ENCODE data around the gene MED26.

Gene MED26

DNA sequence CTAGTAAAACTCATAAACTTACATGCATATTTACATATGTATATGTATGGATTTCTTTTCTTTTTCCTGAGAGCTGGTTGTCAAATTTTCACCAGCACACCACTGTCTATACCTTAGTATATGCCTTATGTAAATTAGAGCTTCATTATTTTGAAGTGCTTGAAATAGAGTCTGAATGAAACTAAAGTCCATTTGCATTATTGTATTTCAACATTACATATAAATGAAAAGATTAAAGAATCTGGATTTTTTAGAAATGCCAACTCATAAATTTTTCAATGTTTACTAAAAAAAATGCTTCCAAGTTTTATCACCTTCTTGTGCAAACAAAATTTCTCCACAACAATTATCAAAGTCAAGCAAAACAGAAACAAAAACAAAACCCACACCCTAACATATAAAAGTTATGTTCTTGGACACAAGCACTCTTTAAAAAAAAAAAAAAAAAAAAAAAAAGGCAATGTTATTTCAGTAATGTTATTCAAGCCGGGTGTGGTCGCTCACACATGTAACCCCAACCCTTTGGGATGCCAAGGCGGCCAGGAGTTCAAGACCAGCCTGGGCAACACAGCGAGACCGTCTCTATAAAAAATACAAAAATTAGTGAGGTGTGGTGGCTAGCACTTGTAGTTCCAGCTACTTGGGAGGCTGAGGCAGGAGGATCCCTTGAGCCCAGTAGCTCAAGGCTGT, 18.3 kb downstream of the MED26 start:
- no peak for DNase-seq

DNA sequence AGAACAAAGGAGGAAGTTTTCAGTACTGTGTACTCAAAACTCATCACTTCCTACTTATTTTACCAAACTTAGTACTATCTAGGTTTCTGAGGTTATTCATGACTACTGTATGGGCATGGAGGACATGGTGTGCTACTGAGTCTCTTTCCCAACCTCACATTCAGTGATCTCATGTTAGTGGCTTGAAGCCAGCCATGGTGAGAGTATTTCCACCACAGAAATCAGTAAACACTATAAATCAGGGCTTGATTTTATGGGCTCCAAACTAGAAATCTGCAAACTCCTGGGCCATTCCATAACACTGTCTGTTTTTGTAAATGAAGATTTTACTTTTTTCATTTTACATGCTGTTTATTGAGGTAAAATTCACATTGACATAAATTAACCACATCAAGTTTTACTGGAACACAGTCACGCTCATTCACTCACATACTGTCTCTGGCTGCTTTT, 19.7 kb downstream of the MED26 start:
- DNase-seq = no peak

DNA sequence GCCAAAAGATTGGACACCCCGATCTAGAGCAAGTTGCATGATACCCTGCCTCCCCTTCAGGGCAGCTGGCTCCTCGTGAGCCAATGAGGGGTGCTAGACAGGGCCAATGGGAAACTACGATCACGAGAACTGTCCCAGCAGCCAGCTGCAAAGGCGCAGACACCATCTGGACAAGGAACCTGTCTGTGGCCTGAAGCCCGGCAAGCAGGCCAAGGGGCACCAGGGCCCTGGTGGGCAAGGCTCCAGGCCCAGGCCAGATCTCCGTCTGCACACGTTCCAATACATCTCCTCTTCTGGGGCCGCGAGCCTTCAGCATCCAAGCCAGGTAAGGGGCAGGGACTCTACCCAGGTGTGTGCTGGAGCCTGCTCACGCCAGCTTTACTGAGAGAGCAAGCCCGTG, 20.2 kb downstream of the MED26 start:
- no peak for DNase-seq

DNA sequence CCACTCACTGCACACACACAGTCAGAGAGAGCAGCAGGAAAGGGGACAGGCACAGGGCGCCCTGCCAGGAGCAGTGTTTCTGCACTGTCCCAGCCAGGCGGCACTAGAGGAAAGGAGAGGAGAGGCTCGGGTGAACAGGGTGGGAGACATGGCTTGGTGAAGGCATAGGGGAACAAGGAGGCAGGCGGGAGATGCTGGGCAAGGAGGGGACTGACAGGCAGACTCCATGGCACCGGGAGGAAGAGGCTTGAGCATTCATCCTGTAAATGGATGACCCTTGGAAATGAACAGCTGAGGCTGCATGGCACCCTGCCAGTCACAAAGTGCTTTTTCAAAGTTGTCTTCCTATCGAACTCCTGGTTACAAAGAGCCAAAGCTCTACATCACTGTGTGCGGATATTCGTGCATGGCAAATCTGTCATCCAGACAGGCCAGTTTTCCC, 22.4 kb downstream of the MED26 start:
- peak; percentile 60 for DNase-seq

DNA sequence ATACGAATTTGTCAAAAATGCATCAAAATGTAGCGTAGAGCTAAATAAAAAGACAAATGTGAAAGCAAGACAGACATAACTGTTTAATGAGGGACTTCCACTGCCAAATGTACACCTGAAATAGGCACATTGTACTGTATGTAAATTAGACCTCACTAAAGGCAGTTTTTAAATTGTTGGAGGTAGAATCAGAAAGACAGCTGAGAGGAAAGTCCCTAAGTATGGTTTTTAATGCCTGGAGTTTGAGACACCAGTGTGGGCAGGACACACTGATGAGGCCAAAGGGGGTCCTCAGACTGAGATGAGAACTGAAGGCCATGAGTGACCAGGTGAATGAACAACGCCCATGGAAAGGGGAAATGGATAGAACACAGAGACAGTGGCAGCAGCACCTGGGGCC, 22.9 kb downstream of the MED26 start:
- DNase-seq = no peak

DNA sequence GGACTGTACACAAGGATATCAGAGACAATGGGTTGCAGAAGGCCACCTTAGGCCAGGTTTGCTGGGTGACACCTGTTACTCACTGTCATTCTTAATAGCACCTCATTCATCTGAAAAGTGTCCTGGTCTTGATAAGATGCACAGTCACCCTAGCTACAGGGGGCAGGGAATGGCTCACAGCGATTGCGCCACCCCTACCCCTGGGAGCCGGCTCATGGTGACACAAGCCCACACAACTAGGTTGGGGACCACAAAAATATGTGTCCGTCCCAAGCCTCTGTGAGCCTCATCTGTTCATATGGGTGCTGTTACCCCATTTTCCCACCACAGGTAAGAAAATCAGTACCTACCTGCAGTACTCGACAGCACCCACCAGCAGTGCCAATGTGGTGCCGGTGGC, 23.4 kb downstream of the MED26 start:
- DNase-seq = no peak

DNA sequence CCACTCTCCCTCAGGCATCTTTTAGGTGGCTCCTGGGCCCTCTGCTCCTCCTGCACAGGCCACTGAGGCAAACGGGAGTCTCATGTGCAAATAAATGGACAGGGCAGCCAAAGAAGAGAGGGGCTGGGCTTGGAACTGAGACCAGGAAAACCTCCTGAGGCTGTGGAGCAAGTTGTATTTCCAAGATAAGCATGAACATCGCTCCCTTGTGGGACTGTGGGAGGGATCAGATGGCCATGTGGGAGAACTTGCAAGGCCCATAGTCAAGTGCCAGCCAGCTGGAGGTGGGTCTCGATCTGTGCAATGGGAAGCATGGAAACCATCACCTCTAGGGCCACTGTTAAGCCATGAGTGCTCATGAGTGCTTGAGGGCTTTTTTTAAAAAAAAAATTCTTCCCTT, 24.9 kb downstream of the MED26 start:
- no peak for DNase-seq

DNA sequence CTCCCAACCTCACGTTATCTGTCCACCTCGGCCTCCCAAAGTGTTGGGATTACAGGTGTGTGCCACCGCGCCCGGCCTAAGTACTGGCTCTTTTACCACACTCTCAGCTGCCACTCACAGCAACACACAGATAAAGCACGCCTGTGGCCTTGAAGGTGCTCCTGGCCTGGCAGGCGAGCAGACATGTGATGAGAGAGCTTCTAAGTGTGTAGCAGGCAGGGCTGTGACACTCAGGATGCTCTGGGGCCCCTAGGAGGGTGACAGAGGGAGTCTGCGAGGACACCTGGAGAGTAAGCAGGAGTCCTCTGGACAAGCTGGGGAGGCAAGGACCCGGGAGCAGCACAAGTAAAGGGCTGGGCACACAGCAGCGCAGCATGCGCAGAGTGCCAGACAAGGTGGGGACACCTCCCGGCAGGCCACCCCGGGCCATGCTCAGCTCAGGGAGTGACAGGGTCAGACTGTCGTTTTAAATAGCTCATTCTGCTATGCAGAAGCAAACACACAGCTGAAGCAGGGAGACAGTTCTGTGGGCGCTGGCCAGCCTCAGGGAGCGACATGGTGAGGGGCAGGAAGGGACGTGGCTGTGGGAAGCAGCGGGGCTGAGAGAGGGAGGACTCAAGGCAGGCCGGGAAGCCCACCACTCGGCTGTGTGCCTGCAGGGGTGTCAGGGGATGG, 26.5 kb downstream of the MED26 start:
- DNase-seq = no peak

DNA sequence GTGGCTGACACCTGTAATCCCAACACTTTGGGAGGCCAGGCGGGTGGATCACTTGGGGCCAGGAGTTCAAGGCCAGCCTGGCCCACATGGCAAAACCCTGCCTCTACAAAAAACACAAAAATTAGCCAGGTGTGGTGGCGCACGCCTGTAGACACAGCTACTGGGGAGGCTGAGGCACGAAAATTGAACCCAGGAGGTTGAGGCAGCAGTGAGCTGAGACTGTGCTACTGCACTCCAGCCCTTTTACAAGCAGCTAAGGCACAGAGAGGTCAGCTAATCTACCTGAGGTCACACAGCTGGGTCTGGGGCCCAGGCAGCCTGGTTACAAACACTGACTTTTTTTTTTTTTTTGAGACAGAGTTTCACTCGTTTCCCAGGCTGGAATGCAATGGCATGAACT, 27.2 kb downstream of the MED26 start:
- no peak for DNase-seq

DNA sequence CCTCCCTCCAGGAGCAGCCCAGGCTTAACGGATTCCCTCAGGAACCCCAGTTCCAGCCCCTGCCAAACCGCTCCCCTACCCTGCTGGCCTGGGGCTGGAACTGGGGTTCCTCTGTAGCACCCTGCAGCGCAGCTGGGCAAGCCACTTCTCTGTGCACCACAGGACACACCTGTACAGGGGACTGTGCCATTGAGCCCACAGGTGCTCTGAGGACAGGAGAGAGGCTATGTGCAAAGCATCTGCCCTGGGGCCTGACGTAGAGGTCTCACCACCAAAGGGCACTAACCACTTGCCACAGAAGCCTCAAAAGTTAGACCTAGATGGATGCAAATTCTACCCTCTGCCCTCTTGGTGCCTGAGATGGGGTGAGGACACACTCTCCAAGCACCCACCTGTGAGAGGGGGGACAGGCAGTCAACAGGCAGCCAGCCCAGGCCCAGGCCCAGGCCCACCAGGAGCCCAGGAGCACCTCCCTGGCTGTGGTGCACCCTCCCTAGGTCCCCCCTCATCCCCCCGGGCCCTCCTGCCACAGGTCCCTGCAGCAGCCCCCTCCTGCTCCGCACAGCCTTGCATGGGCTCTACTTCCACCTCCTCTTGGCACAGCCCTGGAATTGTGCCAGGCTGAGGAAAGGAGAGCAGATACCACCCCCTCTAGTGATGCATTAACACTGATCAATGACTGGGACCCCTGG, 28.2 kb downstream of the MED26 start:
- peak; percentile 10 for DNase-seq

DNA sequence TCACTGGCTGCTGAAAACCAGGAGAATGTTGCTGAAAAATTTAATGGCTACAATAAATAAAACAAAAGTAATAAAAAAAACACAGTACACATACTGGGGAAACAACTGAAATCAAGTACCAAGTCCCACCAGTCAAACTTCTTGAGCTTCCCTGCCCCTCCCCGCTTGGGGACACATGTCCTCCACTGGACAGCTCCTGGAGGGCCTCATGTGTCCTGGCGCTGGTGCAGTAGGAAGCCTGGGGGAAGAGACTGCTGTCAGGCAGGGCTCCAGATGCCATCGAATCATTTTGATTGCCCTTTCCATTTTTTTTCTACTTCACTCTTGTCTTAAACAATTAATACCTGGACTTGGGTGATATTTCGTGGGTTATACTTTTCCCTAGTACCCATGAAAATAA, 29.2 kb downstream of the MED26 start:
- DNase-seq = no peak

DNA sequence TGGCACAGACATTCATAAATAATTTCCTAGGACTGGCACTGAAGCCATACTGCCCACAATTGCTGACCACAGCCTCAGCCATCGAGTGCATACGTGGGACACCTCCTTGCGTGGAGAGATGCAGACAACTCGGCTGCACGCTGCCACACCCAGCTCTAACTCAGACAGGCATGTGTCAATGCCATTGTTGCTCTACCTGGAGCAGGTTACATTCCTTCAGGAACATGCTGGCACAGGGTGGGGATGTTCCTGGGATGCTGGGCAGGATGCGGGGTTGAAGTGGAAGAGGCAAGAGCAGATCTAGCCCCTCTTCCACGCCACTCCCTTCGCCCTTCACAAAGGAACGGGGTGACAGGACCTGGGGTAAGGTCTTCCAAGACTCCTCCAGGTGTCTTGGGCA, 31.6 kb downstream of the MED26 start:
- no peak for DNase-seq

DNA sequence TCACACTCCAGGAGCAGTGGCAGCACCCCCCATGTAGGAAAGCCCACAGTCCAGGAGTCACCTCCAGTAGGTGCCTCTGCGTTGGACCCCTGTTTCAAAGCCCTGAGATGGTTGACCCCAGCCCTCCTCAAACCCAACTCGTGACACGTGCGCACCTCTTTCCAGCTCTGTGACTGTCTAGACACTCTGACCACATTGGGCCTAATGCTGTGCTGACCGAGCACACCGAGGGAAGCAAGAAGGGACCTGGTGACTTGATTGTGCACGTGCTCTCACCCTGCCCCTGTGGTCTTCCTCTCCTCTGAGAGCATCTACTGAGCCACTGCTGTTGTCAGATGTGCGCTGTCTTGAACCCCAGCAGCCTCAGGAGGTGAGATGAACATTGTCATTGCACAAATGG, 32.9 kb downstream of the MED26 start:
- no peak for DNase-seq

DNA sequence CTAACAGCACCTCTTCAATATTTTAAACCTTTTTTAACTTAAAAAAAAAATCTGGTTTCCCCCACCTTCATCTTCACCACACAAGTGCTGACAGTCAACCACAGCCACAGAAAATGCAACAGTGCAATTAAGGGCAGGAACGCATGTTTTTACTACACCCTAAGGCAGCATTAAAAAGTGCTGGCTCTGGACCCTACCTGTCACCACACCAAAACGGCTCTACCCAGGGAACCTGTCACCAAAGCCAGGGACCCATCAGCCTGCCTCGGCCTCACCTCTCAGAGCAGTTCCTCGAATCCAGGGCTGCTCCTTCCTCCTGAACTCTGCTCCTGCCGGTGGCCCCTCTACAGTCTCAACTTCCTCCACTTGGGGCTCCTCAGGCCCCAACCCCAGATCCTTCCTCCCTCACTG, 33.3 kb downstream of the MED26 start:
- DNase-seq = no peak

DNA sequence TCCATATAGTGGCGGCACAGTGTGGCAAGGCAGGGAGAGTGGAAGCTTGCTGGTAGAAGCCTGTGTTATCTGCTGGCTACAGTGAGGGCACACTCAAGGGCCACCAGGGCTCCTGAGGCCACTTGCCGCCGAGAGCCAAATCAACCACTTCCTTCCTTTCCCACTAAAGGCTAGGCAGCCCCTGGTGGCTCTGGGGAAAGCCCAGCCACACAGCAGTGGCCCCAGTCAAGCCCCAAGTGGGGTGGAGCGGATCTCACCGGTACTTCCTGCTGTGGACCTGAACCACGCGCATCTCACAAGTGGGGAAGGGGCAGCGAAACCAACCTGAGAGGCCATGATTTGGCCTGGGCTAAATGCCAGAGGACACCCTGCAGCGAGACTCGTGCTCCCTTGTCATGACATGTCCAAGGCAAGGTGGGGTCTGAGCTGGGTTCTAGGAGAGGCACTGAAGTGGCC, 33.8 kb downstream of the MED26 start:
- DNase-seq = no peak

DNA sequence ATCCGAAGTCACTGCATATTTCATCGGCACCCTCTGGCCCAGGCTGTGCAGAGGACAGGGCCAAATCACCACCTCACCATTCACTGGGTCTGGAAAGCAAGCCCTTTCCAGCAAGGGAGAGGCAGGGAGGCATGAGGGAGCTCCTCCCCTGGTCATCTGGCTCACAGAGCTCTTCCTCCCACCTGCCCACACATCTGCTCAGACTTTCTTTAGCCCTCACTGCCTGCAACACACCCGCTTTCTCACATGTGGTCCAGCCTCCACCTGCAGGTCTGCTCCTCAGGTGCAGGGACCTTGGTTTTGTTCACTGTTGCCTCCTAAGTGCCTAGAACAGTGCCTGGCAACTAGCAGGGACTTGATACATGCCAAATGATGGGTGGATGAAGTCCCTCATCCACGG, 34.8 kb downstream of the MED26 start:
- DNase-seq = peak; percentile 27

DNA sequence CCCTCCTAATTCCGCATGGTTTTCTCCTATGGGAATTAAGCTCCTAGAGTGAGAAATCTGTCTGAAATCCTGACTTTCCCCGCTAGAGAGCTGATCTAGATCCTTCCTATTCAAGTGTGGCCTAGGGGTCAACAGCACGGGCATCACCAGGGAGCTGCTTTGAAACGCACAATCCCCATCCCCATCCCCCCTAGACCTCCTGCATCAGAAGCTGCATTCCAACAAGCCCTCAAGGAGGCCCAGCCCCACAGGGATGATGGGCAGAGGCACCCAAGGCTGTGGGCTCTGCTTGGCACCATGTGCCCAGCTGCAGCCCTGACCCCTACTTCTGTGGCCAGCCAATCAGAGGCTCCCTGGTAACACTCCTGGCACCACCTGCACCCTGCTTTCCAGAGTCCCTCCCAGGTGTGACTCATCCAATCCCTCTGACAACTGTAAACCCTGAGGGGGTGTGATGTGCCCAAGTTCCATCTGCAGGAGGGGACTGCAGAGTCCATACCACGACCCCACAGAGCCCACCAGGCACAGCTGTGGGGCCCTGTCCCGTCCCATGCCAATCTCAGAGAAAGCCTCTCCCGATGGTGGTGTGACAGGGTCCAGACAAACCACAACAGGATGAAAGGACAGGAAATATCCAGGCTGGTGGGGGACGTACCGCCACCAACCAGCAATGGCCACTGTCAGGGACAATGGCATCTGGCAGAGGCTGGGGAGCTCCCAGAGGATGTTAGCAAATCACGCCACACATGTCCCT, 36.0 kb downstream of the MED26 start:
- DNase-seq = peak; percentile 69

DNA sequence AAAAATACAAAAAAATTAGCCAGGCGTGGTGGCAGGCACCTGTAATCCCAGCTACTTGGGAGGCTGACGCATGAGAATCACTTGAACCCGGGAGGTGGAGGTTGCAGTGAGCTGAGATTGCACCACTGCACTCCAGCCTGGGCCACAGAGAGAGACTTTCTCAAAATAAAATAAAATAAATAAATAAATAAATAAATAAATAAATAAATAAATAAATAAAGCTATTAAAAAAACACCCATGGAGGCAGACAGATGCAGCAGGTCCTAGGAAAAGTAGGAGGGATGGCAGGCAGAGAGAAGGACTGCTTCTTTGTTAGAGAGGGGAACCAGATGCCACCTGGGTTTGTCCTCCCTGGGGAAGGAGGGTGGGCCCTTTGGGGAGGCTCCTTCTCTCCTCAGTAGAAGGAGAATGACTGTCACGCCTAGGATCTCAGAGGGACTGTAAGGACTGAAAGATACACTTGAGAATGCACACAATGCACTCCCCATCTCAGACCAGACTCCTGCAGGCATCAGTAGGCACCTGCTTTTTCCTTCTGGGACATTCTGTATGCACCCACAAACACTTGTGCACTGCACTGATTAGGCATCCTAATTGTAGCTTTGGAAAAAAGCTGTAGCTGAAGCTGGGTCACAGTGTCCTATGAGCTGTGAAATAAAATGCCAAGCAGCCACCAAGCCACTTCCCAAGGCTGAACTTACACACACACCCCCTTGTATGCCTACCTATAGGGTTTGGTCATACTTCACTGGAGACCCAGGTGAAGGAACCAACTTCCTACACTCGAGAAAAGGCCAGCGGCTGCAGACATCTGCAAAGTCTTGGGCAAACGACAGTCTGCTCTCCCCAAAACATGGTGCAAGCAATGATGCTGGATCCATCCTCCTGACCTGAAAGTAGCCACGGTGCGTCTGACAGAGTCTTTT, 36.9 kb downstream of the MED26 start:
- DNase-seq = no peak

DNA sequence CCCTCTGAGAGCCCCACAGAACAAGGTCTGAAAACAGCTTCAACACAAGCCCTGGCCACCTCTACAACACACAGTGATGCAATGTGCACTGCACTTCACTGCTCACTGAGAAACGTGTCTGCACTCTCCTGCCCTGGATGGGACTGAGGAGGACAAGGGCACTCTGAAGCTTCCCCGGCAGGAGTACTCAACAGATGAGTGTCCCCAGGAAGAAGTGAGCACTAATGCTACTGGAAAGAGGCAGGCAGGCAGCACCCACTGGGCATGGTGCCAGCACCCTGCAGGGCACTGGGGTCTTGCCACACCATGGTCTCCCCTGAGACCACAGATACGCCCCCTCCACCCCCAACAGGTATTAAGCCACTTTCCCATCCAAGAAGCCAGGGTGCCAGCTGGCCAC, 38.1 kb downstream of the MED26 start:
- DNase-seq = peak; percentile 81

DNA sequence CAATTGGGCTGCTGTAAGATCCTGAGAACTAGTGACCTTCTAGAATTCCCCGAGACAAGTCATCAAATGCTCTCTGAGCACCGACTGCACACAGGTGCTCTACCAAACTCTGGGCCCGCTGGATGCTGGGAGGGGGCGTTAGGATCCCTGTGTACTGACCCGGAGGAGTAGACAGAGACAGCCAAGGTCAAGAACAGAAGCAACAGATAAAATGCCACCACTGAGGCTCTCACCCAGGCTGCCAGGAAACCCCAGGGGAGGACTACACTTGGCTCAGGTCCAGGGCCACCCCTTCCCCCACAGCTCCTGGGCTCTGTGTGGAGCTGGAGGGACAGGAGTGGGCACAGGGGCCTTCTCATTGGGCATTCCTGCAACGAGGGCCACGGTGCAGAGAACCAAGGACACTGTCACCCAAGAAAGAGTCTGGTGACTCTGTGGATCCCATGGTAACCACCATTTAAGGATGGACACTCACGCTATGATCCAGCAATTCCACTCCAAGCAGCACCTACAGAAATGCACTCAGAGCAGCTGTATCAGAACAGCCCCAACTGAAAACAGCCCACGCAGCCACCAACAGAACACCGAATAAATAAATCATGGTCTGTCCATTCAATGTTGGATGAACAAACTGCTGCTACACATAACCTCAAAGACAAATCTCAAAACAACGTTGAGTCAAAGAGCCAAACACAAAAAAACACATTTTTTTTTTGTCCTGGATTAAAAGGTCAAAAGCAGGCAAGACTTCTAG, 39.0 kb downstream of the MED26 start:
- DNase-seq = peak; percentile 18

Data from NCI-H69 (cell line).